ENCODE results near the gene LUZP2.

DNA sequence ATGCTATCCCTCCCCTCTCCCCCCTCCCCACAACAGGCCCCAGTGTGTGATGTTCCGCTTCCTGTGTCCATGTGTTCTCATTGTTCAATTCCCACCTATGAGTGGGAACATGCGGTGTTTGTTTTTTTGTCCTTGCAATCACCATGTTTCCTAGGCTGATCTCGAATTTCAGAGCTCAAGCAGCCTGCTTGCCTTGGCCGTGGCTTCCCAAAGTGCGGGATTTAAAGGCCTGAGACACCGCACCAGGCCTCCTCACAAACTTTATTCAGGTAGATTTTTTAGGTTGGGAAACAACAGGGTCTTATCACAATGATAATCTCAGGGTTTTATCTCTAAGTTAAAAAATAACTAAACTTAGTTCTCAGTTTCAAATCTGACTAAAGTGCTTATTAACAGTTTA lies 125.4 kb downstream of the LUZP2 start:
- TF ChIP-seq, protein P1, sequence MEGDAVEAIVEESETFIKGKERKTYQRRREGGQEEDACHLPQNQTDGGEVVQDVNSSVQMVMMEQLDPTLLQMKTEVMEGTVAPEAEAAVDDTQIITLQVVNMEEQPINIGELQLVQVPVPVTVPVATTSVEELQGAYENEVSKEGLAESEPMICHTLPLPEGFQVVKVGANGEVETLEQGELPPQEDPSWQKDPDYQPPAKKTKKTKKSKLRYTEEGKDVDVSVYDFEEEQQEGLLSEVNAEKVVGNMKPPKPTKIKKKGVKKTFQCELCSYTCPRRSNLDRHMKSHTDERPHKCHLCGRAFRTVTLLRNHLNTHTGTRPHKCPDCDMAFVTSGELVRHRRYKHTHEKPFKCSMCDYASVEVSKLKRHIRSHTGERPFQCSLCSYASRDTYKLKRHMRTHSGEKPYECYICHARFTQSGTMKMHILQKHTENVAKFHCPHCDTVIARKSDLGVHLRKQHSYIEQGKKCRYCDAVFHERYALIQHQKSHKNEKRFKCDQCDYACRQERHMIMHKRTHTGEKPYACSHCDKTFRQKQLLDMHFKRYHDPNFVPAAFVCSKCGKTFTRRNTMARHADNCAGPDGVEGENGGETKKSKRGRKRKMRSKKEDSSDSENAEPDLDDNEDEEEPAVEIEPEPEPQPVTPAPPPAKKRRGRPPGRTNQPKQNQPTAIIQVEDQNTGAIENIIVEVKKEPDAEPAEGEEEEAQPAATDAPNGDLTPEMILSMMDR (IDR thresholded peaks at IDR 0.05; ENCODE audit: low read depth, low read length, poor library complexity, severe bottlenecking) = no peak
- no peak for TF ChIP-seq EZH2phosphoT487 (IDR thresholded peaks at IDR 0.05; ENCODE audit: borderline replicate concordance, low read length)

All from DOHH2 (cell line).